HG02973 (cell line): ENCODE data around the gene MRAP2.
"Not testable (repeated sequence)": the region's sequence is repeated elsewhere in the genome, so short reads cannot be mapped to it uniquely, and the experiment has no call there.

Source experiments
- ATAC-seq: cut with Tn5 transposase; IDR thresholded peaks from one replicate; pipeline ENCODE4 v1.9.1; 2021; ENCODE audit warnings: moderate library complexity; ENCODE audit not compliant: unreplicated experiment

MRAP2 gene

DNA sequence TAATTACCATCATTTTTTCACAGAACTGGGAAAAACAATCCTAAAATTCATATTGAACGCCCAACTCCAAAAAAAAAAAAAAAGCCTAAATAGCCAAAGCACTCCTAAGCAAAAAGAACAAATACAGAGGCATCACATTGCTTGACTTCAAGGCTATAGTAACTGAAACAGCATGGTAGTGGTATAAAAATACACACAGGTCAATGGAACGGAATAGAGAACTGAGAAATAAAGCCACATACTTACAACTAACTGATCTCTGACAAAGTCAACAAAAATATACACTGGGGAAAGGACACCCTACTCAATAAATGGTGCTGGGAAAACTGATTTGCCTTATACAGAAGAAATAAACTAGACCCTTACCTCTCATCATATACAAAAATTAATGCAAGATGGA lies 89.6 kb downstream of the MRAP2 start:
- no peak for ATAC-seq

GRCh38 chr6:84129588-84129987 lies 96.0 kb downstream of the MRAP2 start:
- not testable (repeated sequence) for ATAC-seq

GRCh38 chr6:84133385-84133784 lies 99.8 kb downstream of the MRAP2 start:
- ATAC-seq = not testable (repeated sequence)

DNA sequence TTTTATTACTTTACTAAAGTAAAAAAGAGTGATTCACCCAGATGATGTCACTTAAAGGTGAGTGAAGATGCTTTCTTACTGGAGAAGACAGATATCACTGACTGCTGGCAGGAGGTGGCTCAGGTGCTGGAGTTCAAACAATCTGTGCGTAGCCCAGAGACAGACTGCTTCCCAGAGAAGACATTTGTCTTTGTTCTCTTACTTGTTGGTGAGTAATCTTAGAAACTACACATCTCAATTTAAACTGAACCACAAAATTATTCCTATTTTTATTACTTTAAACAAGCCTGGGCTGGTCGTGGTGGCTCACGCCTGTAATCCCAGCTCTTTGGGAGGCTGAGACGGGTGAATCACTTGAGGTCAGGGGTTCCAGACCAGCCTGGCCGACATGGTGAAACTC lies 101.7 kb downstream of the MRAP2 start:
- no peak for ATAC-seq

DNA sequence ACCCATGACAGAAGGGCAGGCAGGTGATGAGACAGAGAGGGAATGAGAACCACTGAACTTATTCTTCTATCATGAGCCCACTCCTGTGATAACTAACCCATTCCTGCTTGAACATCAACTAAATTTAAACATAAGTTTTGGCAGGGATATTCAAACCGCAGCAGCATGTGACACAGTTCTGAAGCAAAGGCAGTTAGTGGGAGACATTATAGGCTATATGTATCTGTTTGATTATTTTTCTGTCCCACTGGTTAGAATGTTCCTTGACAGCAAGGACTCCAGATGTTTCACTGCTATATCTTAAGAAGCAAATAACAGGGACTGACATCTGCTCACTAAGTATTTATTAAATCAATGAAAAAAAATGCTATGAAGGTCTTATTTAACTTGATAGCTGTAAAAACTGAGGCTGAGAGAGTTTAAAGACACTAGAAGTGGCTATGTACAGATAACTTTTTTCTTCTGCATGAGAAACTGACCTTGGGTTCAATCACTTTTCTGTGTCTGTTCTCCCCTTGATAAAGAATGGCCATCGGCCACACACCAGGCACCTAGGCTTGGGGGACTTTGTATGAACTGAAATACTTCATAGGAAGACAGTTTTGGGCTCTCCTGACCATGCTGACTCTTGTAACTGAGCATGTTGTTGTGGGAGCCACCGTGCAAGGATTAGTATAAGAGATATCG lies 102.9 kb downstream of the MRAP2 start:
- ATAC-seq = no peak

GRCh38 chr6:84137051-84137375 lies 103.4 kb downstream of the MRAP2 start:
- no peak for ATAC-seq

DNA sequence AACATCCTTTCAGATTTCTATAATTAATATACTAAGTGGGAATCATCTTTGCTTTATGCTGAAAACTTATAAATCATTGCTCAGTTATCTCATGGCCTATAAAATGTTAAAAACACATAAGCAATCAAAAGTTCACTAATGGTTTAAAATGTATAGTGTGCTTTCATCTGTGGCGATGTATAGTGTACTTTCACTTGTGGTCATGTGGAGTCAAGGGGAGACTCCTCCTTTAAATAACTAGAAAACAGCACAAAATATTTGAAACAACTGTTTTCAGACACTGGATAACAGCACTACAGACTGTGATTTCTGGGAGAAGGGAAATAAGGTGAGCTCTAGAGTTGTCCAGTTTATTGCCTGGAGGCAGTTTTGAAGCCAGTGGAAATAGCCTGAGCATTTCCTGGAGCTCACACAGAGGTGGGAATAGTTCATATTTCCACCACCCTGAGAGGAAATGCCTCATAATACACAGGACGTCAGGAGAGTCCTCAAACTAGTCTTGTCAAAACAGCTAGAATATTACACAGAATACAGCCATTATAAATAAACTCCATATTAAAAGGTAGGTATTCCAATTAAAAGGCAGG lies 104.5 kb downstream of the MRAP2 start:
- no peak for ATAC-seq

- no peak for ATAC-seq
Measured at GRCh38 chr6:84139311-84139710, 105.7 kb downstream of the MRAP2 start.
